IPS-NIHi7 (cell line): Measurements from ENCODE around the gene TBX6.
A peak's percentile ranks its signal among the peaks of the same experiment; 100 is the strongest.
"Not testable (repeated sequence)": the region's sequence is repeated elsewhere in the genome, so short reads cannot be mapped to it uniquely, and the experiment has no call there.

ENCODE experiments used
- DNase-seq: peaks from one replicate; pipeline ENCODE4 v3.0.0; 2012; ENCODE audit warnings: mixed read lengths; ENCODE audit errors: extremely low spot score

TBX6 gene

GRCh38 chr16:30065943-30066760 is 25.6 kb downstream of the TBX6 start:
- no peak for DNase-seq

- peak; percentile 95 for DNase-seq
Measured at GRCh38 chr16:30065102-30065942, 26.4 kb downstream of the TBX6 start, which contains the start of gene ALDOA. Gene ALDOA (plus strand): TSS chr16:30065760. CDS start chr16:30066898, 1,138 bp downstream.

- DNase-seq = peak; percentile 84
Measured at GRCh38 chr16:30064729-30065101, 27.0 kb downstream of the TBX6 start.

- peak; percentile 54 for DNase-seq
Measured at GRCh38 chr16:30063893-30064728, 27.6 kb downstream of the TBX6 start.

- no peak for DNase-seq
Measured at GRCh38 chr16:30063278-30063892, 28.3 kb downstream of the TBX6 start.

GRCh38 chr16:30060836-30061554 is 30.7 kb downstream of the TBX6 start:
- DNase-seq = no peak

- no peak for DNase-seq
Measured at GRCh38 chr16:30060346-30060745, 31.4 kb downstream of the TBX6 start.

GRCh38 chr16:30054959-30055553 is 36.7 kb downstream of the TBX6 start:
- DNase-seq = peak; percentile 78

GRCh38 chr16:30054451-30054850 is 37.3 kb downstream of the TBX6 start:
- no peak for DNase-seq

GRCh38 chr16:30053376-30054015 is 38.2 kb downstream of the TBX6 start:
- no peak for DNase-seq

GRCh38 chr16:30052671-30053372 is 38.9 kb downstream of the TBX6 start:
- peak; percentile 94 for DNase-seq

GRCh38 chr16:30051518-30051917 is 40.2 kb downstream of the TBX6 start:
- no peak for DNase-seq

GRCh38 chr16:30049871-30050270 is 41.9 kb downstream of the TBX6 start:
- no peak for DNase-seq

- DNase-seq = no peak
Measured at GRCh38 chr16:30046588-30046987, 45.1 kb downstream of the TBX6 start.

- no peak for DNase-seq
Measured at GRCh38 chr16:30046178-30046577, 45.5 kb downstream of the TBX6 start.

GRCh38 chr16:30041841-30042240 is 49.9 kb downstream of the TBX6 start:
- no peak for DNase-seq

- not testable (repeated sequence) for DNase-seq
Measured at GRCh38 chr16:30040690-30041089, 51.0 kb downstream of the TBX6 start.

- DNase-seq = no peak
Measured at GRCh38 chr16:30040221-30040620, 51.5 kb downstream of the TBX6 start.
